K562 treated with DMSO at 1 percent for 12 hours (cell line): ENCODE results near the gene TTL. TPM values are rescaled to one million over a fixed set of nuclear protein-coding genes. Genes with fewer than 3 reads are reported as not detected.

Experiments
- total RNA-seq: library from RNA; unstranded; fragments of 300-600 nt; gene quantifications from 2 replicates; pipeline ENCODE4 v1.2.3, GENCODE V29; 2022; ENCODE audit not compliant: insufficient read depth

Gene TTL
- total RNA-seq, result 9.1 and 33.2 TPM in 2 replicates

GRCh38 chr2:112481528-112482233, at the start of gene TTL:
TSS of gene TTL (plus strand) at chr2:112482156. CDS start at chr2:112482345, 189 bp downstream.

GRCh38 chr2:112433480-112433879, 48.5 kb upstream of the TTL start, which contains the start of gene RGPD8:
TSS of gene RGPD8 (minus strand) at chr2:112433645. CDS start at chr2:112433453, 192 bp downstream.

GRCh38 chr2:112542123-112542983, 60.4 kb downstream of the TTL start, which contains the start of gene POLR1B:
TSS of gene POLR1B (plus strand) at chr2:112542465. CDS start at chr2:112542495, 30 bp downstream.

GRCh38 chr2:112584134-112584890, 102.4 kb downstream of the TTL start, which contains the start of gene CHCHD5:
TSS of gene CHCHD5 (plus strand) at chr2:112584609. CDS start at chr2:112584648, 39 bp downstream.

Other genes with a start within 250 kb of the TTL start
- gene ZC3H8, start 227.1 kb upstream of the TTL start, total RNA-seq, result 7.2 and 8.1 TPM in 2 replicates
- 3.5 and 5.1 TPM in 2 replicates for gene ZC3H6, start 206.6 kb upstream of the TTL start, total RNA-seq
- gene RGPD8, start 48.5 kb upstream of the TTL start, total RNA-seq, result 0.21 TPM in 1 of 2 replicates, not detected in the other
- gene POLR1B, start 60.3 kb downstream of the TTL start, total RNA-seq, result 4.2 and 10.5 TPM in 2 replicates
- gene CHCHD5, start 102.5 kb downstream of the TTL start, total RNA-seq, result 47.4 and 90.1 TPM in 2 replicates
- gene SLC20A1, start 163.8 kb downstream of the TTL start, total RNA-seq, result 38.0 and 94.2 TPM in 2 replicates
- gene NT5DC4, start 238.9 kb downstream of the TTL start, total RNA-seq, result not detected in 2 replicates